GM15510 (cell line): ENCODE results near the gene PCDHGA6.
"Not testable (repeated sequence)": the region's sequence is repeated elsewhere in the genome, so short reads cannot be mapped to it uniquely, and the experiment has no call there.

Experiments used
- POLR2A ChIP-seq: IDR thresholded peaks from 3 replicates; pipeline ENCODE4 v1.6.1; 2011; ENCODE audit warnings: borderline replicate concordance; ENCODE audit not compliant: insufficient read length; ENCODE audit errors: extremely low read depth

The PCDHGA6 gene

GRCh38 chr5:141407790-141408505 lies 34.3 kb downstream of the PCDHGA6 start, which contains the start of gene PCDHGB6:
PCDHGB6 (plus strand) TSS chr5:141408021; CDS start chr5:141408203, 182 bp downstream.
- not testable (repeated sequence) for TF ChIP-seq POLR2A

GRCh38 chr5:141409598-141410306 lies 36.1 kb downstream of the PCDHGA6 start:
- TF ChIP-seq POLR2A: no peak

GRCh38 chr5:141411575-141411974 lies 37.9 kb downstream of the PCDHGA6 start:
- TF ChIP-seq POLR2A: no peak

GRCh38 chr5:141412854-141413539 lies 39.3 kb downstream of the PCDHGA6 start, which contains the start of gene PCDHGA10:
PCDHGA10 (plus strand) TSS chr5:141412987; CDS start chr5:141413176, 189 bp downstream.
- no peak for TF ChIP-seq POLR2A

- no peak for TF ChIP-seq POLR2A
These were observed 39.9 kb downstream of the PCDHGA6 start for GRCh38 chr5:141413540-141414069.

GRCh38 chr5:141417494-141418172 lies 43.9 kb downstream of the PCDHGA6 start, which contains the start of gene PCDHGB7:
PCDHGB7 (plus strand) TSS chr5:141417677; CDS start chr5:141417860, 183 bp downstream.
- not testable (repeated sequence) for TF ChIP-seq POLR2A

- no peak for TF ChIP-seq POLR2A
These were observed 45.6 kb downstream of the PCDHGA6 start for GRCh38 chr5:141419074-141419880.

GRCh38 chr5:141420855-141421488 lies 47.3 kb downstream of the PCDHGA6 start, which contains the start of gene PCDHGA11:
PCDHGA11 (plus strand) TSS chr5:141421051; CDS start chr5:141421228, 177 bp downstream.
- TF ChIP-seq POLR2A: no peak

- TF ChIP-seq POLR2A: no peak
These were observed 47.8 kb downstream of the PCDHGA6 start for GRCh38 chr5:141421489-141421855.

- no peak for TF ChIP-seq POLR2A
These were observed 49.1 kb downstream of the PCDHGA6 start for GRCh38 chr5:141422742-141423291.

- TF ChIP-seq POLR2A: no peak
These were observed 54.2 kb downstream of the PCDHGA6 start for GRCh38 chr5:141427783-141428426.
